Sigmoid colon (tissue), 7 donors: Measurements from ENCODE around the gene SP1. TPM values are rescaled to one million over a fixed set of nuclear protein-coding genes. Genes with fewer than 3 reads are reported as not detected.

ENCODE experiments used
- DNase-seq: peaks from one replicate; pipeline ENCODE4 v3.0.0-alpha.2; 2019
- H3K27ac ChIP-seq, 4 donors: fragments of 200-600 bp; sonication (generic); one replicate each; pipeline ENCODE4 v1.5.1; 2016 to 2019; ENCODE audit warnings: mild to moderate bottlenecking in 1 of 4
- H3K27me3 ChIP-seq, 3 donors: fragments of 200-600 bp; sonication (generic); one replicate each; pipeline ENCODE4 v1.5.1; 2019; ENCODE audit warnings: mild to moderate bottlenecking in 1 of 3
- H3K36me3 ChIP-seq, 4 donors: fragments of 200-600 bp; sonication (generic); one replicate each; pipeline ENCODE4 v1.5.1; 2016 to 2019
- H3K4me1 ChIP-seq, 4 donors: fragments of 200-600 bp; sonication (generic); one replicate each; pipeline ENCODE4 v1.5.1; 2017 to 2019
- H3K4me3 ChIP-seq, 4 donors: fragments of 200-600 bp; sonication (generic); one replicate each; pipeline ENCODE4 v1.5.1; 2017 to 2019; ENCODE audit warnings: mild to moderate bottlenecking in 2 of 4, moderate library complexity in 1 of 4
- H3K9me3 ChIP-seq, 4 donors: fragments of 200-600 bp in 3 of 4; sonication (generic) in 3 of 4; one replicate each; pipeline versions ENCODE4 v1.5.1 to v1.6.1; 2013 to 2019
- CTCF ChIP-seq, 4 experiments: fragments of 450-650 bp in 3 of 4; fragments of 200-600 bp in 1 of 4; IDR thresholded peaks; one replicate each; pipeline ENCODE4 v1.5.1; 2016 to 2019; ENCODE audit warnings: antibody characterized with exemption in 4 of 4, mild to moderate bottlenecking in 3 of 4, moderate library complexity in 2 of 4
- EP300 ChIP-seq, 4 donors: sonication (generic); formaldehyde crosslinking; IDR thresholded peaks; one replicate each; pipeline ENCODE4 v1.6.1; 2017; ENCODE audit warnings: antibody characterized with exemption in 4 of 4
- POLR2A ChIP-seq, 2 donors: fragments of 450-650 bp; IDR thresholded peaks; one replicate each; pipeline ENCODE4 v1.6.1; 2016; ENCODE audit warnings: antibody characterized with exemption in 2 of 2, mild to moderate bottlenecking in 2 of 2, moderate library complexity in 2 of 2
- POLR2AphosphoS5 ChIP-seq, 4 donors: sonication (generic); formaldehyde crosslinking; IDR thresholded peaks; one replicate each; pipeline ENCODE4 v1.6.1; 2017; ENCODE audit warnings: antibody characterized with exemption in 4 of 4
- WGBS, 2 donors: extraction: QIAGEN DNeasy Blood & Tissue Kit; methylation state at CpG; one replicate each; pipeline ENCODE4 v1.1.7; 2013; 5-methylcytosine and 5-hydroxymethylcytosine counted together
- intact Hi-C: fragments of 100-400 bp; cut with DNase I; formaldehyde crosslinking; loops from one replicate; pipeline ENCODE4 v1.15.1; 2023
- polyA plus RNA-seq, 3 donors: library from polyadenylated mRNA; stranded (reverse); fragments of 200-250 nt; gene quantifications; one replicate each; pipeline ENCODE4 v1.2.3, GENCODE V29; 2013
- total RNA-seq, 4 donors: library from RNA; depleted of rRNA; stranded (reverse); fragments of >200 nt; gene quantifications; one replicate each; pipeline ENCODE4 v1.1.0, GENCODE V29; 2016
- donor health status: healthy with polysubstance abuse.
- donor health status: Bipolar disorder and iron deficiency.
- donor health status: healthy.

SP1 gene
- total and polyA plus RNA-seq, 7 donors, result 11.4 to 69.8 (median 53.2) TPM

GRCh38 chr12:53376747-53377146 is 3.2 kb upstream of the SP1 start:
- H3K9me3 ChIP-seq, result no peaks in the 10 kb centered on the region
- peaks cover 0 to 6% (median under 1%) of the 10 kb centered on the region in 4 donors for H3K36me3 ChIP-seq
- 86 to 88% methylated on average over 2 of the region's 2 CpGs for WGBS, 2 donors
- TF ChIP-seq POLR2AphosphoS5 (IDR thresholded peaks at IDR 0.05) (no peak), EP300 (IDR thresholded peaks at IDR 0.05) (no peak), CTCF (IDR thresholded peaks at IDR 0.05) (no peak), POLR2A (IDR thresholded peaks at IDR 0.05) (no peak)
- H3K4me1 ChIP-seq, result peaks cover 0 to 23% (median 21%) of the 10 kb centered on the region in 4 donors
- no peak overlapping the region for H3K27ac ChIP-seq
- no peak overlapping the region for H3K4me3 ChIP-seq
- no peak for DNase-seq
- H3K27me3 ChIP-seq, result no peaks in the 10 kb centered on the region
- intact Hi-C loops, result no loop called here

- Histone ChIP-seq H3K27ac (peak overlapping the region; percentile 90 to 94 (median 90)), H3K4me3 (no peak overlapping the region), H3K36me3 (peaks cover 3 to 21% (median 15%) of the 10 kb centered on the region in 4 donors), H3K27me3 (no peaks in the 10 kb centered on the region), H3K4me1 (peaks cover 0 to 32% (median 31%) of the 10 kb centered on the region in 4 donors), H3K9me3 (no peaks in the 10 kb centered on the region)
- TF ChIP-seq POLR2A (IDR thresholded peaks at IDR 0.05) (no peak), CTCF (IDR thresholded peaks at IDR 0.05) (no peak), POLR2AphosphoS5 (IDR thresholded peaks at IDR 0.05) (no peak), EP300 (IDR thresholded peaks at IDR 0.05) (no peak)
- intact Hi-C loops, result no loop called here
- WGBS, 2 donors, result 97 to 98% methylated on average over 12 of the region's 12 CpGs
- DNase-seq, result no peak
Measured at GRCh38 chr12:53378222-53378621, 1.8 kb upstream of the SP1 start.

- DNase-seq, result no peak
- WGBS, 2 donors, result 24% methylated on average over 23 of the region's 23 CpGs
- intact Hi-C loops, result no loop called here
- Histone ChIP-seq H3K36me3 (peaks cover 7 to 28% (median 18%) of the 10 kb centered on the region in 4 donors), H3K4me1 (peaks cover 0 to 38% (median 38%) of the 10 kb centered on the region in 4 donors), H3K27ac (peak overlapping the region; percentile 90 to 94 (median 90)), H3K27me3 (no peaks in the 10 kb centered on the region), H3K9me3 (no peaks in the 10 kb centered on the region), H3K4me3 (peak overlapping the region; percentile 56 to 59 (median 56))
- no peak for TF ChIP-seq EP300 (IDR thresholded peaks at IDR 0.05)
- no peak for TF ChIP-seq CTCF (IDR thresholded peaks at IDR 0.05)
- no peak for TF ChIP-seq POLR2AphosphoS5 (IDR thresholded peaks at IDR 0.05)
- TF ChIP-seq POLR2A (IDR thresholded peaks at IDR 0.05), result no peak
Measured at GRCh38 chr12:53378724-53379388, 1.1 kb upstream of the SP1 start.

- Histone ChIP-seq H3K4me1 (peaks cover 0 to 45% (median 45%) of the 10 kb centered on the region in 4 donors), H3K36me3 (peaks cover 7 to 34% (median 24%) of the 10 kb centered on the region in 4 donors), H3K4me3 (peak overlapping the region; percentile 59 to 90 (median 79)), H3K27me3 (no peaks in the 10 kb centered on the region), H3K27ac (peak overlapping the region; percentile 95 to 100 (median 98)), H3K9me3 (no peaks in the 10 kb centered on the region)
- intact Hi-C loops, result no loop called here
- 0% methylated on average over 29 of the region's 29 CpGs for WGBS, 2 donors
- no peak for TF ChIP-seq EP300 (IDR thresholded peaks at IDR 0.05)
- peak; percentile 96 to 99 (median 98) for TF ChIP-seq POLR2AphosphoS5 (IDR thresholded peaks at IDR 0.05)
- TF ChIP-seq POLR2A (IDR thresholded peaks at IDR 0.05), result peak; percentile 87 to 92
- DNase-seq, result peak; percentile 100
Measured at GRCh38 chr12:53379389-53380103, 430 bp upstream of the SP1 start.
